HG03066 (cell line): ENCODE results near the gene AP1M1.

ENCODE experiments used
- ATAC-seq: cut with Tn5 transposase; IDR thresholded peaks from one replicate; pipeline ENCODE4 v1.9.1; 2021; ENCODE audit warnings: low read depth; ENCODE audit not compliant: unreplicated experiment

The AP1M1 gene

DNA sequence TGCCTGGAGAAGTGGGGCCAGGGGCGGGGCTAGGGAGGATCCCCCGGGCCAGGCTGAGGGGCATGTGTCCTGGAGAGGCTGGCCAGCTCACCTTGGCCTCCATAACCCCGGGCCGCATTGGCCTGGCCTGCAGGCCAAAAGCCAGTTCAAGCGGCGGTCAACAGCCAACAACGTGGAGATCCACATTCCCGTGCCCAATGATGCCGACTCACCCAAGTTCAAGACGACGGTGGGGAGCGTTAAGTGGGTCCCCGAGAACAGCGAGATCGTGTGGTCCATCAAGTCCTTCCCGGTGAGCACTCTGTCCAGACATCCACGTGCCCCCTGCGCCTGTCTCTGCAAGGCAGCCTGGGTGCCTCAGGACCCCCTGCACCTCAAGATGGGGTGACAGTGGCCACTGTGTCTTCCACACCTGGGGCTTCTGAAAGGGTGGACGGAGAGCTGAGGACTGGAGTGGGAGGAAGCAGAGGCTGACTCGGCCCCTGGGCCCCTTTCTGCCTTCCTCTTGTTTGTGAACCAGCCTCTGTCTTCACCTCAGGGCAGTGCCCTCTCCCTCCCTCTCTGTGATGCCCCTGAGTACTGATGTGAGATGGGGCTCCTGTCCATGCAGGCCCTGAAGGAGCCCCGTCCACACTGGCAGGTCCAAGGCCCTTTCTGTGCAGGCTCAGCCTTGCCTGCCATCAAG lies 31.1 kb downstream of the AP1M1 start:
- no peak for ATAC-seq

DNA sequence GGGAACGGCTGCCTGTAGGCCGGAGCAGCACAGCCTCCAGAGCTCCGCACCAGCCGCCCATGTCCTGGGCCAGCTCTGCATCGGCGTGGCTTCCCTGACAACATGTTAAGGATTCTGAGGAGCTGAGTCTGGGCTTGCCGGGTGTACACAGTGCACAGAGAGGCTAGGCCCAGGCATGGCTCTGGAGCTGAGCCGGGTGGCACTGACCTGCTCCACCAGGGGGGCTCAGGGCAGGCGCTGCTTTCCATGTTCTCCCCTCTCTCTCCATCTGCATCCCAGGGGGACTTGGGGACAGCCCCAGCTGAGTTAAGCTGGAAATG lies 31.6 kb downstream of the AP1M1 start:
- no peak for ATAC-seq

DNA sequence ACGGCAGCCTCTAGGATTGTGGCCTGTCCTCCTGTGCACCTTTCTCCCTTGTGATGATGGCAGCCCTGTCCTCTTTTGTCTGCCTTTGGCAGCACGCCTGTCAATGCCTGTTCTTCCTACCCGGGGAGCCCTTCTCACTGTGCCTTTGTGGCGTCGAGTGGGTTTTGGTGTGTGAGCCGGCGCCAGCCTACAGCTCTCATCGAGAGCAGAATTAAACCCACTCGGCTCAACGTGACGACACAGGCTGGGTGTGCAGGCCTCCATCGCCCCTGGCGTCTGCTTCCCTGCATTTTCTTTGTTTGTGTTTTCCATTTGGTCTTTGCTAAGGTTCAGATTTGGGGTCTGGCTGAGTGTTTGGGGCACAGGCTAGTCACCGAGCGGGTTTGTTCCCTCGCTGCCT lies 34.4 kb downstream of the AP1M1 start:
- no peak for ATAC-seq

DNA sequence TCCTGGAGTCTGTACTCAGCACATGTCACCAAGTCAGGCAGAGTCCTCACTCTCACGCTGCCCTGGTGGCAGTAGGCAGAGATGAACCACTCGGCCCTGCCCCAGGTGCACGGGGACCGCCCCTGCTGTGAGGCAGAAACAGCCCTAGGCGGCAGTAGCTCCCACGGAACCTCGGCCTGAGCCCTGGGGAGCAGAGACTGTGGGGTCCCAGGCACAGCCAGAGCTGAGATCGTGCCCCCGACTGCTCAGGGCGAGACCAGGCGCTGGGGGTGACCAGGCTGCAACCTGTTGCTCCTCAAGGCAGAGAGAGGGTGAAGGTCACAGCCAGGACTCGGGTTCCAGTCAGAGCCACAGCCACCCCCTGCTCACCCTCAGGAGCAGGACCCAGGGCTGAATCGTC lies 34.9 kb downstream of the AP1M1 start:
- no peak for ATAC-seq

DNA sequence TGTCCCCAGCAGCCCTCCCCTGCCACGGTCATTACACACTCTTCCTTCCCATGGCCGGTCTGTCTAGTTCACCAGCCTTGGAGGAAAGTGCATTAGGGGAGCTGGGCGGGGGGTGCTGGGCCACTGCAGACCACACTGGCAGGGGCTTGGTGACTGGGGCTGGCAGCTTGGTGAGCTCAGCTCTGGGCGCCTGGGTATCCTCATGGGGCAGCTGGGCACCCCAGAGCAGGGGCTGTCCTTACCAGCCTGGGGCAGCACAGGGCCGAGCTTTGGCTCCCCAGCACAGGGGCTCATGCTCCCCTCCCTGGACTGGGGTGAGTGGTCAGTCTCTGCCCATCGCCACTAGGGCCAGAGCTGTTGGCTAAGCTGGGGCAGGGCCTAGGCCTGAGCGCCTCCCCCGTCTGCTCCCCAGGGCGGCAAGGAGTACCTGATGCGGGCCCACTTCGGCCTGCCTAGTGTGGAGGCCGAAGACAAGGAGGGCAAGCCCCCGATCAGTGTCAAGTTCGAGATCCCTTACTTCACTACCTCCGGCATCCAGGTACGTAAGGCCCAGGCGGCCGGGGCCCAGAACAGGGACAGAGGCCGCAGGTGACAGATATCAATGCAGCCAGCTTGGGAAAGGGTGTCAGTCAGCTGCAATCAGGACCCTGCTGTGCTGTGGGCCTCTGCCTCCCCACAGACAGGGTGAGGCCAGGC lies 35.5 kb downstream of the AP1M1 start:
- ATAC-seq = no peak

DNA sequence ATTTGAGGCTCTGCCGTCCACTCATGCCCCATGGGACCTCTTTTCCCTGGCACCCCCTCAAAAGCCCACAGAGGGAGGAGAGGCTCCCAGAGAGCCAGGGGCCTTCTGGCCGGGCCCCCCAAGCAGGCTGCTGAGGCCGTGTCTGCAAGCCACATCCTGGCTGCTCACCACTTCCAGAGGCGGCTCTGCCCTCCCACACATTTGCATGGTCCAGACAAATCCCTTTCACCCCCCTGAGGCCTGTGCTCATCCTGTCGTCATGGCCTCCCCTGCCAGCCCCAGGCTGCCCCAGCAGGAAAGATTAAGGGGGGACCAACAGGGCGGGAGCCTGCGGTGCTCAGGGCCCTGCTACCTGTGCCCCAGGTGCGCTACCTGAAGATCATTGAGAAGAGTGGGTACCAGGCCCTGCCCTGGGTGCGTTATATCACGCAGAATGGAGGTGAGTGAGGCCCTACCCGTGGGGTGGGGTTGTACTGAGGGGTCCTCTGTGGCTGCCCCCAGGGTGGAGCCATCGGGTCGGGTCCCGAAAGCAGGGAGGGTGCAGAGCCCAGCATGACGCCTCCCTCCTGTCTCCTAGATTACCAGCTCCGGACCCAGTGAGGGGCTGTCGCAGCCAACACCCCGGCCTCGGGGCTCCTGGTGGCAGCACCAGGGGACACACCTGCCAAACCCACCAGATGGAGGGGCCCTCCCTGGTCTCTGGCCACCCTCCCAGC lies 36.3 kb downstream of the AP1M1 start:
- ATAC-seq = no peak

DNA sequence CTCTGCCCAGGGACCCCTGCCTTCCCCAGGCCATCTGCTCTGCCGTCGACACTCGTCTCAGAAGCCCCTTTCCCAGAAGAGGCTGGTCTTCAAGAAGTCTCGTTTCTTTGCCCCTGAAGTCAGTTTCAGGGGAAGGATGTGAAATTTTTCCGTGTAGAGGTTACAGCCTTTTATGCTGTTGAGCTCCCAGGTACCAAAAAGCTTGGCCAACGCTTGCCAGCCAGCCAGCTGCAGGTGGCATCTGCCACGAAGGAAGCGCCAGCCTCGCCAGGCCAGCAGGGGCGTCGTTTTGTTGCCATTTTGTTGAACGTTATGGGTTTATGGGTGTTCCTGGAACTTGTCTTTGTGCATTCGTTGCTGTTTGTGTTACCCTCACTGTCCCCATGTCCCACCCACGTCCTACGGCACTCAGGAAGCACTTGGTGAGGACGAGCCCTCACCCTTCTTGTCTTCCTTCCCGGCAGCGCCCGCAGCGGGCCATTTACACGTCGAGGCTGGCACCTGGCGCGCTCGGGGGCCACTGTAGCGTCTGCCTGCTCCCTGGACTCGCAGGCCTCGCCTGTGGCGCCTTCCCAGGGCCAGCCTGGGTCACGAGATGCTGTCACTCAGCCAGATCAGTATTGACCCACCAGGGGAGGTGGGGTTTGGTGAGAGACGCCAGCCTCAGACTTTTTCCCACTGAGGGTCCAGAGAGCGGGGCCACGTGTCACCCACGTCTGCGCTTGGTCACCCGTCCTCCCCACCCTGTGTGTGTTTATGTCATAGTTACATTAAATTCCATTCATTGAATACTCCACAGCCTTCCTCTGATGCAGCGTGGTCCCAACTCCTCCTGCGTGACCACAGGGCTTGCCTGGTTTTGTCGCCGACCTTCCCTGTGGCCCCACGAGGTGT lies 37.1 kb downstream of the AP1M1 start:
- ATAC-seq = no peak

DNA sequence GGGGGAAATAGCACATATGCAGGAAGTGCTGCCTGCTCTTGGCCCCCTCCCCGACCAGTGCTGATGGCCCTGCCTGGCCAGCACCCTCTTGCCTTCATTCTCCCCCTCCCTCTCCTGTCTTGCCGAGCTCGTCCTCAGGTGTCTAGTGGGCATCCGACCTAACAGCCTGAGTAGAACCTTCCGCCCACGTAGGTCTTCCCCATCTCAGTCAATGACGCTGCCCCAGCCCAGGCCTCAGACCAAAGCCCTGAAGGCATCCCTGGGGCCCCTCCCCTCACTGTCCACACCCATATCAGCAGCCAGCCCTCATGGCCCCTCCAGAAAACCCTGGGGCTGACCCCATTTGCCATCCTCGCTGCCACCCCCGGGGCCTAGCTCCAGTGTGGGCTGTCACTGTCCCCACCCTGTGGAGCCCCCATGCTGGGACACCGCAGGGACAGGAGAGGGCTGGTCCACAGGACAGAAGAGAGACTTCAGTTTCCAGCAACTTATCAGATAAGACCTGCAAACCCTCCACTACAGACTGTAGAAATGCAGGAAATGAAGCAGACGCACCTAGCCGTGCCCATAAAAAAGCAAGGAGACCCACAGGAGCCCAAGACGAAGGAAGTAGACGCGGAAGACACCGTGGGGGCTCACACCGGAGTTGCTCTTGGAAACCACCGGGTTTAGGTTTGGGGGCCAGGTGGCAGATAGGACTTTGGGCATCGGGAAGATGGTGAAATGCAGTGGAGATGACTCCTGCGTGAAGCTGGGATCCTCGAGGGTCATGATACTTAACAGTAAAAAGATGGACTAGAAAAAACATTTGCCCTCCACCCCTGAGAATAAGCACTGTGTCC lies 38.3 kb downstream of the AP1M1 start:
- ATAC-seq = no peak

DNA sequence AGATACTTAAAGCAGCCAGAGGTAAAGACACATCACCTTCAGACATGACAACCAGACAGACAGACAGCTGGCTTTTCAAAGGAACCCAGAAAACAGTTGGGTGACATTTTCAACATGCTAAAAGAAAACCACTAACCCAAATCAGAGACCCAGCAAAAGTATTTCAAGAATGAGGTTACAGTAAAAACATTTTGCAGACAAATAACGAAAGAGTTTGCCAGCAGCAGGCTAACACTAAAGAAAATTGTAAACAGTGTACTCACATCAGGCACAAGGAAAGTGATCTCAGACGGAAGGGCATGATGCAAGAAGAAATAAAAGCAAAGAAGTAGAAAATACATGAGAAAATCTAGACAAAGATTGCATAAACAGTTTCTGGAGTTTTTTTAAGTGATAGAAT lies 46.4 kb downstream of the AP1M1 start:
- ATAC-seq = no peak

DNA sequence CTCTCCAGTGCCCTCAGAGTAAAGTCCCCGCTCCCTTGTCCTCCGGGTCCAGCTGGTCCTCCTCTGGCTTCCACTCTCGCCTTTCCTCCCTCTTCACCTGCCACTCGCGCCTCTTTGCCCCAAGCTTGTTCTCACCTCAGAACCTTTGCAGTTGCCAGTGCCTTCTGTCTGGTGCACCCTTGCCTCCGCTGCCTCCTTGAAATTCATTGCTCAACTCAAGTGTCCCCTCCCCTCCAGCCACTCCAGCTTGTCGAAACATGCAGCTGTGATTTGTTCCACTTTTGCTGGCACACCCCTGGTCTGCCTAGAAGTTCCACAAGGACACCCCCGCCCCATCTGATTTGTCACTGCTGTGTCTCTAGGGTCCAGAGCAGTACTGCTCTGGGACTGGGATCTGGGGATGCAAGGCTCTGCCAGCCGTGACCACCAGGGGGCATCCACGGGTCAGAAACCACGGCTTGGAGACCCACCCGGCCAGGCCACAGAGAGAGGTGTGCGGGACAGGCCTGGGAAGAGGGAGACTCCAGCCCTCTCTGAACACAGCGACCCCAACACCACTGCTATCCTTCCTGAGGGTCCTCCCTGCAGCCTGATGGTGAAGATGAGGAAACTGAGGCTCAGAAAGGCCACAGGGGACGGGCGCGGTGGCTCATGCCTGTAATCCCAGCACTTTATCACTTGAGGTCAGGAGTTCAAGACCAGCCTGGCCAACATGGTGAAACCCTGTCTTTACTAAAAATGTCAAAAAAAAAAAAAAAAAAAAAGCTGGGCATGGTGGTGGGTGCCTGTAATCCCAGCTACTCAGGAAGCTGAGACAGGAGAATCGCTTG lies 49.9 kb downstream of the AP1M1 start:
- no peak for ATAC-seq

DNA sequence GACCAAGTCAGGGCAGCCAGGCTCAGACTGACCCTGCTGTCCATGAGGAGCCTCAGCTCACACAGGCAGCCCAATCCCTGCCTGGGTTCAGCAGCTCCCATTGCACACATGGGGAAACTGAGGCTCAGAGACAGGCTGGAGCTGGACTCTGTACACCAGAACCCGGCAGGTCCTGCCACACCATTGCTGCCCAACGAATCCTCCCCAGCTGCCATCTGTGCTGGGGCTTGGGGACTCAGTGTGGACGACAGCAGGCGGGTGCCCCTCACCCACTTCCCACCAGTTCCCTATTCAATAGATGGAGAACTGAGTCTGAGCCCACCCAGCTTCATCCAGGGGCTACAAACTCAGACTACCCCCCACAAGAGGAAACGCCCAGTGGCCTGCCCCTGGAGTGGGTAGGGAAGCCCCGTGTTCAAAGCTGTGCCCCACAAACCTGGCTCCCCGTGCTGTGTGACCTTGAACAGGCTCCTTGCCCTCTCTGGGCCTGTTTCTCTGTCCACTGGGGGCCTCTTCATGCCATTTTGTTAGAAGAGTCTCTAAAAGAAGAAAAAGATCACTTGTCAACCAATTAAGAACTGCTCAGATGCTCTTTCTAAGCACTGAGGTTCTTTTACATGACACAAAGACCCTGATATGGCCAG lies 50.8 kb downstream of the AP1M1 start:
- no peak for ATAC-seq

DNA sequence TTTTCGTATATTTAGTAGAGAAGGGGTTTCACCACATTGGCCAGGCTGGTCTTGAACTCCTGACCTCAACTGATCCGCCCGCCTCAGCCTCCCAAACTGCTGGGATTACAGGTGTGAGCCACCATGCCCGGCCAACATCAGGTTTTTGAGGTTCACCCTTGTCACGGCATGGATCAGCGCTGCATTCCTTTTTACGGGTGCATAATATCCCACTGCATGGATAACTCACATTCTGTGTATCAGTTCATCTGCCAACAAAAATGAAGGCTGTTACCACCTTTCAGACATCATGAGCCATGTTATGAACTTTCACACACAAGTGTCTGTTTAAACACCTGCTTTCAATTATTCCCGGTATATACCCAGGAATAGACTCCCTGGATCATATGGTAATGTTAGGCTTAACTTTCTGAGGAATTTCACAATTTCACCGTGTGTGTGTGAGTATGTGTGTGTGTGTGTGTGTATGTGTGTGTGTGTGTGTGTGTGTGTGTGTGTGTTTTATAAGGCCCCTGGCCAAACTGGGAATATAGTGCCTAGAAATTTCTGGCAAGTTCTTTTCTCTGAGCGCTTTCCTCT lies 52.2 kb downstream of the AP1M1 start:
- no peak for ATAC-seq

DNA sequence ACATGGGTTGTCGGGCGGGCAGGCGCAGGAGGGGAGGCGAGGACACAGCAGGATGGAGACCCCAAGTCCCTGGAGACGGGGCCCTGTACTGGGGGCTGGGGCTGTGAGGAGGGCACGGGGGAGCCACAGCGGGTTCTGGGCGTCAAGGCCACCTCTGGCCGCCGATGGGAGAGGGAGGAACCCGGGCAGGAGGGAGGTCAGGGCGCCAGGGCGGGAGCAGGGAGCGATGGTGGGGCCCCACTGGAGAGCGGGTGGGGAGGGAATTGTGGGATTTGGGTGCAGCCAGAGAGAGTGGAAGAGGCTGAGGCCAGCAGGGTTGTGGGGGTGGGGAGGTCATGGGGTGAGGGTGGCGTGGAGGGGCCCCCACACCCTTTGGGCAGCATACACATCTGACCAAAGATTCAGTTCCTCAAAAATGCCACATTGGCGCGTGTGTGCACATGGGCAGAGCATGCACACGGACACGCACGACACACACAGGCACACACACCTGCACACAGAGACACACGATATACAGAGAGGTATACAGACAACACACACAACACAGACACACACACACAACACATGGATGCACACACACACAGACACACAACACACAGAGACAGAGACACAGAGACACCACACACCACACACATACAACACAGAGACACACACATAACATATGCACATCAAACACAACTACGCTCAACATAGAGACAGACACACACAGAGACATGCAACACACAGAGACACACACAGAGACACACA lies 54.9 kb downstream of the AP1M1 start:
- no peak for ATAC-seq

DNA sequence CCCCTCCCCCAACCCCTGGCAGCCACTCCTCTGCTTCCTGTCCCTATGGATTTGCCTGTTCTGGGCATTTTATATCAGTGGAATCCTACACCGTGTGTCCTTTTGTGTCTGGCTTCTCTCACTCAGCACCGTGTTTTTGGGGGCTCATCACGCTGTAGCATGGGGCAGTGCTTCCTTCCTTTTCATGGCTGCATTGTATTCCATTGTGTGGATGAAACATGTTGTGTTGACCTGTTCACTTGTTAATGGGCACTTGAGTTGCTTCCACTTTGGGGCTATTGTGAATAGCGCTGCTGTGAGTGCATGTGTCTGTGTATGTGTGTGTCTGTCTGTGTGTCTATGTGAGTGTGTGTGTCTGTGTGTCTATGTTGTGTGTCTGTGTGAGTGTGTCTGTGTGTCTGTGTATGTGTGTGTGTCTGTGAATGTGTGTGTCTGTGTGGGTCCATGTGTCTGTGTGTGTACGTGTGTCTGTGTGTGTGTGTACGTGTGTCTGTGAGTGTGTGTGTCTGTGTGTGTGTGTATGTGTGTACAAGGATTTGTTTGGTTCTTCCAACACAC lies 57.2 kb downstream of the AP1M1 start:
- ATAC-seq = no peak

DNA sequence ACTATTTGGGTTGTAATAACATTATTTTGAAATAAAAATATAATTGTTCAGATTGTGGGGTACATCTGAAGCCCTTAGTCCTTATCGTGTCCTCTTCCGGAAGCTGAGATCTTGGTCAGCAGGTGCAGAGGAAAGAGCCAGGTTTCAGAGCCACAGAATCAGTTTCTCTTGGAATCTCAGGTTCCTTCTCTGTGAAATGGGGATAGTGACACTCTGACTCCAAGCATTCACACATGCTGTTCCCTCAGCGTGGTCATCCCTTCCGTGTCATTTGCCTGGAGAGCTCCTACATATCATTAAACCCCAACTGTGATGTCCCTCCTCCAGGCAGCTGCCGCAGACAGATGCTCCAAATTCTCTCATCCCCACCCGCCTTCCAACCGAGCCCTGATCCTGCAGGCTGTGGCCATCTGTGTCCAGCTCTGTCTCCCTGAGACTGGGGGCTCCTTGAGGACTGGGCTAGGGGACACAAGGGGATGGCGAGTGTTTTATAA lies 59.8 kb downstream of the AP1M1 start:
- ATAC-seq = no peak

DNA sequence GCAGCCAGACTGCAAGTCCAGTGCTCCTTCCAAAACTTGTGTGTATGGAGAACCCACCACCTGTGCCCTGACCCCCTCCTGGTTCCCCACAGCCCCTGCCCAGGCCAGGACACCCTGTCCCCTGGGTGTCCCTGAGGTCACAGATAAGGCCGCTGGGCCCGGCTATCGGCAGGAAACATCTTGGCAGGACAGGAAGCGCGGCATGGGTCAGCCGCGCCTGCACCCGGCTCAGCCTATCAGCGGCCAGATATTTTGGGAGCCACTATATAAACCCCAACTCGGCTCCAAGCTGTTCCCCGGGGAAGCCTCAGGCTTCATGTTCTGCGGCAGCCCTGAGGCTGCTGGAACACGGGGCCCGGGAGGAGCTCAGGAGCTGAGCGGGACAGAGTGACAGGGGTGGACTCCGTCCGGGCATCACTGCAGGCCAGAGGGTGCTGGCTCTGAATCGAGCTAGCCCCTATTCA lies 60.8 kb downstream of the AP1M1 start:
- no peak for ATAC-seq
